ENCODE data around the gene RABEPK. TPM values are rescaled to one million over a fixed set of nuclear protein-coding genes. Genes with fewer than 3 reads are reported as not detected.

RABEPK gene
- total RNA-seq, 2 donors from 2014 or later = 7.5 to 12.1 TPM

GRCh38 chr9:125238127-125238914 is 38.0 kb downstream of the RABEPK start:
- Histone ChIP-seq H3K4me1 (peaks cover 0 to 63% of the 10 kb centered on the region in 2 donors), H3K9me3 (no peaks in the 10 kb centered on the region), H3K27me3 (no peaks in the 10 kb centered on the region), H3K4me3 (peak overlapping the region; percentile 91 to 97), H3K36me3 (peaks cover 70% of the 10 kb centered on the region), H3K27ac (peak overlapping the region in 1 of 2 donors; percentile 26)
- no peak for DNase-seq (ENCODE audit: low spot score)
- TF ChIP-seq, protein P1, sequence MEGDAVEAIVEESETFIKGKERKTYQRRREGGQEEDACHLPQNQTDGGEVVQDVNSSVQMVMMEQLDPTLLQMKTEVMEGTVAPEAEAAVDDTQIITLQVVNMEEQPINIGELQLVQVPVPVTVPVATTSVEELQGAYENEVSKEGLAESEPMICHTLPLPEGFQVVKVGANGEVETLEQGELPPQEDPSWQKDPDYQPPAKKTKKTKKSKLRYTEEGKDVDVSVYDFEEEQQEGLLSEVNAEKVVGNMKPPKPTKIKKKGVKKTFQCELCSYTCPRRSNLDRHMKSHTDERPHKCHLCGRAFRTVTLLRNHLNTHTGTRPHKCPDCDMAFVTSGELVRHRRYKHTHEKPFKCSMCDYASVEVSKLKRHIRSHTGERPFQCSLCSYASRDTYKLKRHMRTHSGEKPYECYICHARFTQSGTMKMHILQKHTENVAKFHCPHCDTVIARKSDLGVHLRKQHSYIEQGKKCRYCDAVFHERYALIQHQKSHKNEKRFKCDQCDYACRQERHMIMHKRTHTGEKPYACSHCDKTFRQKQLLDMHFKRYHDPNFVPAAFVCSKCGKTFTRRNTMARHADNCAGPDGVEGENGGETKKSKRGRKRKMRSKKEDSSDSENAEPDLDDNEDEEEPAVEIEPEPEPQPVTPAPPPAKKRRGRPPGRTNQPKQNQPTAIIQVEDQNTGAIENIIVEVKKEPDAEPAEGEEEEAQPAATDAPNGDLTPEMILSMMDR (IDR thresholded peaks at IDR 0.05) = no peak

DNA sequence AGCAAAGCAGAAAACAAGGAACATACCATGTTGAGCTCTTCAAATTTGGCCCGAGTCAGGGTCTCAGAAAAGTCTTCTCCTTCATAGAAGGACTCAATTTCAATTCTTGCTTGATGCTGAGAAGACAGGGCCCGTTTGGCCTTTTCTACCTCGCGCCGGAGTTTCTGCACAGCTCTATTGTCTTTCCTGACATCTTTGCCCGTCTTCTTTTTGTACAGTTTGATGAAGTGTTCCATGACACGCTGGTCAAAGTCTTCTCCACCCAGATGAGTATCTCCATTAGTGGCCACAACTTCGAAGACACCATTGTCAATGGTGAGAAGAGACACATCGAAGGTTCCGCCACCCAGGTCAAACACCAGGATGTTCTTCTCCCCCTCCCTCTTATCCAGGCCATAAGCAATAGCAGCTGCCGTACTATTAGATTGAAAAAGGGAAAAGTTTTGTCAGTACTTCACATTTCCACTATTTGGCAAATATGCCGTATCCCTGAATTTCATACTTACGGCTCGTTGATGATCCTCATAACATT is 38.6 kb downstream of the RABEPK start:
- Histone ChIP-seq H3K4me3 (peak overlapping the region; percentile 91 to 97), H3K4me1 (peaks cover 0 to 63% of the 10 kb centered on the region in 2 donors), H3K27me3 (no peaks in the 10 kb centered on the region), H3K9me3 (no peaks in the 10 kb centered on the region), H3K27ac (no peak overlapping the region), H3K36me3 (peaks cover 67% of the 10 kb centered on the region)
- DNase-seq (ENCODE audit: low spot score) = no peak
- TF ChIP-seq, protein P1 (IDR thresholded peaks at IDR 0.05) = no peak

DNA sequence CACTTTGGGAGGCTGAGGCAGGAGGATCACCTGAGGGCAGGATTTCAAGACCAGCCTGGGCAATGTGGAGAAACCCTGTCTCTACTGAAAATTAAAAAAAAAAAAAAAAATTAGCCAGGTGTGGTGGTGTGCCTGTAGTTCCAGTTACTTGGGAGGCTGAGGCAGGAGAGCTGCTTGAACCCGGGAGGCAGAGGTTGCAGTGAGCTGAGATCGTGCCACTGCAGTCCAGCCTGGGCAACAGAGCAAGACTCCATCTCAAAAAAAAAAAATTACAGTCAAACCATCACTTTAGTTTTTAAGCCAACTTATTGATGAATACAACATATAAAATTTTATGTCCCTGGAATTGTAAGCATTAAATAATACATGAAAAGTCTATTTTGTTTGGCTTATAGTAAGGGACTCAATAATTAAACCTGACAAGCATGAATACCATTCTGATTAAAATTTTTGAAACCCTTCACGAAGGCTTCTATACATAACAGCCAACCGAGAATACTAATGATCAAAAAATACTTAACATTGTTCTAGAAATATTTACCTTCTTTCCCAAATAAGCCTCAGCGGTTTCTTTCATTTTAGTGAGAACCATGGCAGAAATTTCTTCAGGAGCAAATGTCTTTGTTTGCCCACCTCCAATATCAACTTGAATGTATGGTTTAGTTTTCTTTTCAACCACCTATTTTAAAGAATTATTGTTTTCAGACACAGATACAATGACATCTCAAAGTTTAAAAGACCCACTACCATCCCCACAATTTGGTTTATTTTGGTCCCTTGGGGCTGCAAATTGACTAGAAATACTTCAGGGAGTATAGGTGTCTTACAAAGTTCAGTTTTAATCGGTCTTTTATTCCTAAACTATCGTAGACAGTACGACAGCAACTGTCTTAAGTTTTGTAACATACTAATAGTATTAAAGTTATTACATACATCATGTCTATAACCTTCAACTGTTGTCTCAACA is 39.6 kb downstream of the RABEPK start:
- Histone ChIP-seq H3K27ac (peak overlapping the region; percentile 92 to 96), H3K9me3 (no peaks in the 10 kb centered on the region), H3K4me3 (peak overlapping the region; percentile 91 to 97), H3K27me3 (no peaks in the 10 kb centered on the region), H3K4me1 (peaks cover 0 to 60% of the 10 kb centered on the region in 2 donors), H3K36me3 (peaks cover 61% of the 10 kb centered on the region)
- DNase-seq (ENCODE audit: low spot score) = no peak
- TF ChIP-seq, protein P1 (IDR thresholded peaks at IDR 0.05) = no peak

DNA sequence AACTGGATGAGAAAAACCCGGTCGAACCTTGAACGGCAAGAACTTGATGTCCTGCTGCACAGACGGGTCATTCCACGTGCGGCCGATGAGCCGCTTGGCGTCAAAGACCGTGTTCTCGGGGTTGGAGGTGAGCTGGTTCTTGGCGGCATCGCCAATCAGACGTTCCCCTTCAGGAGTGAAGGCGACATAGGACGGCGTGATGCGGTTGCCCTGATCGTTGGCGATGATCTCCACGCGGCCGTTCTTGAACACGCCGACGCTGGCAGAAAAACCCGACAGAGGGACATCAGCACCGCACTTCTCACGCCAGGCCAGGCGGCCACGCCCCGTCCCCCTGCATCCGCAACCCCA is 40.3 kb downstream of the RABEPK start:
- Histone ChIP-seq H3K4me1 (peaks cover 0 to 53% of the 10 kb centered on the region in 2 donors), H3K27me3 (no peaks in the 10 kb centered on the region), H3K27ac (peak overlapping the region; percentile 92 to 96), H3K4me3 (peak overlapping the region; percentile 91 to 97), H3K9me3 (no peaks in the 10 kb centered on the region), H3K36me3 (peaks cover 54% of the 10 kb centered on the region)
- TF ChIP-seq, protein P1 (IDR thresholded peaks at IDR 0.05) = no peak
- peak; percentile 61 for DNase-seq (ENCODE audit: low spot score)

DNA sequence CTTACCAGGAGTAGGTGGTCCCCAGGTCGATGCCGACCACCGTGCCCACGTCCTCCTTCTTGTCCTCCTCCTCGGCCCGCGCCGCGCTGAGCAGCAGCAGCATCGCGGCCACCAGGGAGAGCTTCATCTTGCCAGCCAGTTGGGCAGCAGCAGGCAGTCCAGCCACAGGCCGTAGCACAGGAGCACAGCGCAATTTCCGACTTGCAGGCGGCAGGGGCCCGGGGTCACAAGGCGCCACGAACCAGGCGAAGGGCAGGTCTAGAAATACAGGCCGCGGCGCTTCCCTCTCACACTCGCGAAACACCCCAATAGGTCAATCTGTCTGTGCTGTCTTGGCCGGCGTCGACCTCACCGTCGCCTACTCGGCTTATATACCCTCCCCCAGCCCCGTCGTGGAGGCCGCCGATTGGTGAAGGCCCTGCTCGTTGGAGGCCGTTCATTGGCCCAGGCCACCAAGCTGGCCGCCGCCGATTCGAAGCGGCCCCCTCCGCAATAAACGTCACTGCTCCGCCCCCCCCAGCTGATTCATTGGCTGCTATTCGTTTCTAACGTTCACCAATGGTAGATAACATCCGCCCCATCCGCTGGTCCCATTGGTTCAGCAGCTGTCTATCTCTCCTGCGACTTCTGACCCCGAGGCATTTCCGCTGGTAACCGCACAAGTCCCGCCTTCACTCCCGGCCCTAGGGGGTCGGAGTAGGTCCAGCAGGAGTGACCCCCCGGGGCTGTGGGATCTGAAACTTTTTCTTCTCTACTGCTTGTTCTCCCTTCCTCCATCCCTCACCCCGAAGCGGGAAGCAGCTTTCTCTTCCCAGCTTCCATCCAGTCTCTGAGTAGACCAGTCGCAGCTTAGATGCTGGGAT is 40.9 kb downstream of the RABEPK start, which contains the start of gene HSPA5:
Gene HSPA5, minus strand, starts transcription at position 344 of the 863 bp plus-strand sequence. Its CDS starts 217 bp downstream, at position 127.
- Histone ChIP-seq H3K36me3 (peaks cover 48% of the 10 kb centered on the region), H3K4me3 (peak within 1 kb of the TSS; percentile 91 to 97), H3K27ac (peak within 1 kb of the TSS; percentile 92 to 98), H3K4me1 (peaks cover 0 to 47% of the 10 kb centered on the region in 2 donors), H3K27me3 (no peaks in the 10 kb centered on the region), H3K9me3 (no peaks in the 10 kb centered on the region)
- TF ChIP-seq, protein P1 (IDR thresholded peaks at IDR 0.05) = peak in 1 of 2 donors; percentile 39
- DNase-seq (ENCODE audit: low spot score) = peak; percentile 100

Measured in right atrium auricular region (tissue), 2 donors.